ENCODE data around the gene PDE4D.

DNA sequence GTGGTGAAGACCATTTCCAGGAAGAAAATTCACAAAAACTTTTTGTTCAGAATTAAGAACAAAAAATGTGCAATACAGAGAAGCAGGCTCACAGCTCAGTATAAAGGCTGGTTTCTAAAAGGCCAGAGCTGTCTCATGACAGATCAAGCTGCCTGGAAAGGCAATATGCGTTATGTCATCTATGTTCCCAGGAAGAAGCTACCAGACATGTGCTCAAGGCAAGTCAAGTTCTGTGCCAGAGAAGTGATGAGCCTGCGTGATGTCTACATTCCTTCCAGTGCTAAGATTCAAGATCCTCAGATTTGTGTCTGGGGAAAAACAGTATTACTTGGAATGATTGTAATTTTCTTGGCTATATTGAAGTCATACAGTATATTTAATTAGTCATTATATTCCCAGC, 104.3 kb downstream of the PDE4D start:
- TF ChIP-seq, protein P1, sequence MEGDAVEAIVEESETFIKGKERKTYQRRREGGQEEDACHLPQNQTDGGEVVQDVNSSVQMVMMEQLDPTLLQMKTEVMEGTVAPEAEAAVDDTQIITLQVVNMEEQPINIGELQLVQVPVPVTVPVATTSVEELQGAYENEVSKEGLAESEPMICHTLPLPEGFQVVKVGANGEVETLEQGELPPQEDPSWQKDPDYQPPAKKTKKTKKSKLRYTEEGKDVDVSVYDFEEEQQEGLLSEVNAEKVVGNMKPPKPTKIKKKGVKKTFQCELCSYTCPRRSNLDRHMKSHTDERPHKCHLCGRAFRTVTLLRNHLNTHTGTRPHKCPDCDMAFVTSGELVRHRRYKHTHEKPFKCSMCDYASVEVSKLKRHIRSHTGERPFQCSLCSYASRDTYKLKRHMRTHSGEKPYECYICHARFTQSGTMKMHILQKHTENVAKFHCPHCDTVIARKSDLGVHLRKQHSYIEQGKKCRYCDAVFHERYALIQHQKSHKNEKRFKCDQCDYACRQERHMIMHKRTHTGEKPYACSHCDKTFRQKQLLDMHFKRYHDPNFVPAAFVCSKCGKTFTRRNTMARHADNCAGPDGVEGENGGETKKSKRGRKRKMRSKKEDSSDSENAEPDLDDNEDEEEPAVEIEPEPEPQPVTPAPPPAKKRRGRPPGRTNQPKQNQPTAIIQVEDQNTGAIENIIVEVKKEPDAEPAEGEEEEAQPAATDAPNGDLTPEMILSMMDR (optimal IDR thresholded peaks at IDR 0.05 in 1 of 3, IDR thresholded peaks at IDR 0.05 in 1 of 3, conservative IDR thresholded peaks at IDR 0.05 in 1 of 3; ENCODE audit: extremely low read depth in 1 of 3, insufficient read depth in 2 of 3, low read length in 3 of 3), result no peak
- TF ChIP-seq EZH2 (IDR thresholded peaks at IDR 0.05; ENCODE audit: low read length), result no peak
